Measurements from ENCODE around the gene RALGAPA2.

The RALGAPA2 gene

DNA sequence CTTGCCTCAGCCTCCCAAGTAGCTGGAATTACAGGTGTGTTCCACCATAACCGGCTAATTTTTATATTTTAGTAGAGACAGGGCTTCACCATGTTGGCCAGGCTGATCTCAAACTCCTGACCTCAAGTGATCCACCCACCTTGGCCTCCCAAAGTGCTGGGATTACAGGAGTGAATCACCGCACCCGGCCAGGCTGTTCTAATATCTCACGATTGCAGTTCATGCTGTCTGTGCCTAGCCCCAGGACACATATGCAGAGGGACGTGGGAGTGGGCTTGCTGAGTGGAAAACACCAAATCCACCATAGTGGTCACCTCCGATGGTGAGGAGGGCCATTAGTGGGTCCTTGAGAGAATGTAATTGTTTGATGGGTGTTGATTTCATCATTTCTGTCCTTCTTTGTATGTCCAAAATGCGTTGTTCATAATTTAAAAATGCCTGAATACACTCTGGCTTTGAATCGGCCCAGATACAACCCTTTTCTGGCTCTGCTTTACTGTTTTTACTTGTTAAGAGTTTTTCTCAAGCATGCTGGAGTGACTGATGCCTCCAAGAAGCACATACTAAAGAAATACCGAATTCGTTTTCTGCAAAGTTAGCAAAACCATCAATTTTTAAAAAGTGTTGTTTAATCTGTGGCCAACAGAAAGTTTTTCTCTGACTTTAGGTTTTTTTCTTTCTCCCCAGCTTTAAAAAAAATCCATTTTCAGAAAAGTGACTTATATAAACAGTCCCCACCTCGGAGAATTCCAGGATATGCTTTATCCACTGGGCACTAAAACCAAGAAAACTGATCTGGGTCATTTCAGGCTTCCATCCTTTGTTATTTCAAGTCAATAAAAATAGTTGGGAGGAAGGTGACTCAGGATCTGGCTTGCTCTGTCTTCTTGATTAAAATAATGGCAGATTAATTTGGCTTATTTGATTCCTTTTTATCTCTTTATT, 18.8 kb upstream of the RALGAPA2 start:
- DNase-seq (ENCODE audit: low read depth): peak; percentile 14
- TF ChIP-seq, protein P1, sequence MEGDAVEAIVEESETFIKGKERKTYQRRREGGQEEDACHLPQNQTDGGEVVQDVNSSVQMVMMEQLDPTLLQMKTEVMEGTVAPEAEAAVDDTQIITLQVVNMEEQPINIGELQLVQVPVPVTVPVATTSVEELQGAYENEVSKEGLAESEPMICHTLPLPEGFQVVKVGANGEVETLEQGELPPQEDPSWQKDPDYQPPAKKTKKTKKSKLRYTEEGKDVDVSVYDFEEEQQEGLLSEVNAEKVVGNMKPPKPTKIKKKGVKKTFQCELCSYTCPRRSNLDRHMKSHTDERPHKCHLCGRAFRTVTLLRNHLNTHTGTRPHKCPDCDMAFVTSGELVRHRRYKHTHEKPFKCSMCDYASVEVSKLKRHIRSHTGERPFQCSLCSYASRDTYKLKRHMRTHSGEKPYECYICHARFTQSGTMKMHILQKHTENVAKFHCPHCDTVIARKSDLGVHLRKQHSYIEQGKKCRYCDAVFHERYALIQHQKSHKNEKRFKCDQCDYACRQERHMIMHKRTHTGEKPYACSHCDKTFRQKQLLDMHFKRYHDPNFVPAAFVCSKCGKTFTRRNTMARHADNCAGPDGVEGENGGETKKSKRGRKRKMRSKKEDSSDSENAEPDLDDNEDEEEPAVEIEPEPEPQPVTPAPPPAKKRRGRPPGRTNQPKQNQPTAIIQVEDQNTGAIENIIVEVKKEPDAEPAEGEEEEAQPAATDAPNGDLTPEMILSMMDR (conservative IDR thresholded peaks at IDR 0.05; ENCODE audit: control insufficient read depth, insufficient read depth, low read depth, low read length): no peak
- H3K4me3 ChIP-seq (ENCODE audit: control insufficient read depth, low read depth, low read length): no peak overlapping the region

DNA sequence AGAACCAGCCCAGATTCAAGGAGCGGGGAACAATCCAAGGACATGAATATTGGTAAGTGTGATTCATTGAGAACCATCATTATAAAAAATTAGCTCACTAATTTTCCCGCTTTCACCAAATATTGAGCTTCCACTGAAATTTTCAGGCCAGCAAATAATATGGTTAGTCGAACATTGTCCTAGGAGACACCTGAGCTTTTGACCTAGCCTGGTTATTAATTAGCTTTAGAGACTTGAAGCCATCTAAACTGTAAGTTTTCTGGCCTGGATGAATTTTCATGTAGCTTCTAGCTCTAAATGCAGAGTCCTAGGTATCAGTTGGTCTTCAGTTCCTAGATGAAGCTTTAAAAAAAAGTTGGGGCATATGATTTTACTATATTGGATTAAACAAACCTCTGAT, 17.1 kb upstream of the RALGAPA2 start:
- no peak overlapping the region for H3K4me3 ChIP-seq (ENCODE audit: control insufficient read depth, low read depth, low read length)
- TF ChIP-seq, protein P1 (conservative IDR thresholded peaks at IDR 0.05; ENCODE audit: control insufficient read depth, insufficient read depth, low read depth, low read length): no peak
- DNase-seq (ENCODE audit: low read depth): no peak

DNA sequence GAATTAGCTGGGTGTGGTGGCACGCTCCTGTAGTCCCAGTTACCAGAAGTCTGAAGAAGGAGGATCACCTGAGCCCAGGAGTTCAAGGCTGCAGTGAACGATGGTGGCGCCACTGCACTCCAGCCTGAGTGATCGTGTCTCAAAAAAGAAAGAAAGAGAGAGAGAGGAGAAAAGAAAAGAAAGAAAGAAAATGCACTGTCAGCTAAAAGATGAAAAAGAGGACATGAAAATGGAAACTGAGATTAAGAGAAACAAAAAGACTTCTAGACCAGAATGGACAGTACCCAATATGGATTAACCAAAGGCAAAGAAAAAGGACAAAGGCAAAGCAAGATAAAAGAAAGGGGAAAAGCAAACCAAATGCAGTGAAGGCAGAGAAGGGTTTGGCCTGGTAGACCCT, 9.0 kb upstream of the RALGAPA2 start:
- no peak overlapping the region for H3K4me3 ChIP-seq (ENCODE audit: control insufficient read depth, low read depth, low read length)
- DNase-seq (ENCODE audit: low read depth): no peak
- TF ChIP-seq, protein P1 (conservative IDR thresholded peaks at IDR 0.05; ENCODE audit: control insufficient read depth, insufficient read depth, low read depth, low read length): no peak

DNA sequence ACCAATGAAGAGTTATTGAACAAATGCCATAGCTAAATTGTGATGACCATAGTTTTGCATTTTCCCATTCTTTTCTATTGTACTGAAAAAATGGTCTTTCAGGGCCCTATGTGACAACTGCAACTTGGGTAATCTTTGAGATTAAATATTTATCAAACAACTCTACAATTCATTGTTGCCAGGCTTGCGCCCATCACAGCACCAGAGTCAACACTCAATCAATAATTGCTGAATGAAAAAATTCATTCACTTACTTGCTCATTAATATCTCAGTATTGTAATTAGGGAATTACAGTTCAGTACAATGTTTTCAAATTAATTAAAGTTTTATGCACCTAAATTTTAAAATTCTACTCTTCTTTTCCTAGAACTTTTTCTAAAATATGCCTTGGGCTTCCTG, 7.7 kb upstream of the RALGAPA2 start:
- no peak overlapping the region for H3K4me3 ChIP-seq (ENCODE audit: control insufficient read depth, low read depth, low read length)
- no peak for DNase-seq (ENCODE audit: low read depth)
- TF ChIP-seq, protein P1 (conservative IDR thresholded peaks at IDR 0.05; ENCODE audit: control insufficient read depth, insufficient read depth, low read depth, low read length): no peak

GRCh38 chr20:20719411-20719810, 7.0 kb upstream of the RALGAPA2 start:
- no peak for DNase-seq (ENCODE audit: low read depth)
- H3K4me3 ChIP-seq (ENCODE audit: control insufficient read depth, low read depth, low read length): no peak overlapping the region
- TF ChIP-seq, protein P1 (conservative IDR thresholded peaks at IDR 0.05; ENCODE audit: control insufficient read depth, insufficient read depth, low read depth, low read length): no peak

DNA sequence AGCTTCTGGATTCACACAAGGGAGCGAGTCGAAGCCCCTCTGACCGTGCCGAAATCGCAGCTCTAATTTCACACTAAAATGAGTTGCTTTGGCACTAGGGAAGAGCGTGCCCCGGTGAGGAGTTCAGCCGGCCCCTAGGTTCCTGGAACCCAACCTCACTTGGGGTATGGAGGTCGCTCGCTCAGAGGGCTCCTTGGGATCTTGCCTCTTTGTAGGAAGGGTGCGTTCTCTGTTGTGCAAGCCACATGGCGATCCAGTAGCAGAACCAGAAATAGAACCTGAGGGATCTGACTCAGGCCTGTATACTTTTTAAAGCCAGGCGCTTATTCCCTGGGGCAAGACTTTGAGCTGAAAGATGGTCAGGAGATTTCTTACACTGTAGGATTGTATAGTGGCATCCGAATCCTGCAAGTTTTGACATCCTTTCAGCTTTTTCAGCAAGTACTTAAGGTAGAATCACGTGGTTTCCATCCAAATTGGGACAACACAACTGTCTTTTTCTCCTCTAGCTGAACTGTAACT, 861 bp upstream of the RALGAPA2 start:
- no peak for DNase-seq (ENCODE audit: low read depth)
- H3K4me3 ChIP-seq (ENCODE audit: control insufficient read depth, low read depth, low read length): peak overlapping the region; percentile 65
- TF ChIP-seq, protein P1 (conservative IDR thresholded peaks at IDR 0.05; ENCODE audit: control insufficient read depth, insufficient read depth, low read depth, low read length): no peak

Data from fibroblast of mammary gland (primary cell).